Measurements from ENCODE around the gene MRC1.

The MRC1 gene

GRCh38 chr10:17847585-17848296, 38.6 kb downstream of the MRC1 start:
- DNase-seq (ENCODE audit: low spot score), result peak; percentile 35

- no peak for DNase-seq (ENCODE audit: low spot score)
Measured at GRCh38 chr10:17848646-17849045, 39.5 kb downstream of the MRC1 start.

- no peak for DNase-seq (ENCODE audit: low spot score)
Measured at GRCh38 chr10:17850501-17850900, 41.4 kb downstream of the MRC1 start.

GRCh38 chr10:17851611-17852010, 42.5 kb downstream of the MRC1 start:
- DNase-seq (ENCODE audit: low spot score), result no peak

- DNase-seq (ENCODE audit: low spot score), result no peak
Measured at GRCh38 chr10:17854044-17854652, 45.0 kb downstream of the MRC1 start.

GRCh38 chr10:17857040-17857439, 47.9 kb downstream of the MRC1 start:
- DNase-seq (ENCODE audit: low spot score), result no peak

- no peak for DNase-seq (ENCODE audit: low spot score)
Measured at GRCh38 chr10:17859492-17860156, 50.5 kb downstream of the MRC1 start.

GRCh38 chr10:17861760-17862159, 52.6 kb downstream of the MRC1 start:
- DNase-seq (ENCODE audit: low spot score), result no peak

- DNase-seq (ENCODE audit: low spot score), result no peak
Measured at GRCh38 chr10:17865351-17865750, 56.2 kb downstream of the MRC1 start.

GRCh38 chr10:17866346-17866745, 57.2 kb downstream of the MRC1 start:
- no peak for DNase-seq (ENCODE audit: low spot score)

GRCh38 chr10:17867056-17867455, 57.9 kb downstream of the MRC1 start:
- no peak for DNase-seq (ENCODE audit: low spot score)

- DNase-seq (ENCODE audit: low spot score), result no peak
Measured at GRCh38 chr10:17871036-17871435, 61.9 kb downstream of the MRC1 start.

GRCh38 chr10:17872191-17873091, 63.3 kb downstream of the MRC1 start:
- DNase-seq (ENCODE audit: low spot score), result peak; percentile 14

- DNase-seq (ENCODE audit: low spot score), result no peak
Measured at GRCh38 chr10:17873946-17874345, 64.8 kb downstream of the MRC1 start.

- no peak for DNase-seq (ENCODE audit: low spot score)
Measured at GRCh38 chr10:17877121-17877520, 68.0 kb downstream of the MRC1 start.

- no peak for DNase-seq (ENCODE audit: low spot score)
Measured at GRCh38 chr10:17878896-17879295, 69.7 kb downstream of the MRC1 start.

- no peak for DNase-seq (ENCODE audit: low spot score)
Measured at GRCh38 chr10:17880601-17881000, 71.5 kb downstream of the MRC1 start.

GRCh38 chr10:17882557-17882956, 73.4 kb downstream of the MRC1 start:
- DNase-seq (ENCODE audit: low spot score), result no peak

GRCh38 chr10:17883621-17884020, 74.5 kb downstream of the MRC1 start:
- no peak for DNase-seq (ENCODE audit: low spot score)

- DNase-seq (ENCODE audit: low spot score), result no peak
Measured at GRCh38 chr10:17888189-17888588, 79.0 kb downstream of the MRC1 start.

- no peak for DNase-seq (ENCODE audit: low spot score)
Measured at GRCh38 chr10:17891435-17891834, 82.3 kb downstream of the MRC1 start.

- no peak for DNase-seq (ENCODE audit: low spot score)
Measured at GRCh38 chr10:17904564-17904963, 95.4 kb downstream of the MRC1 start.

Measured in NAMALWA (cell line).